GM23248 (cell line): ENCODE data around the gene SGCG.

Experiments
- EZH2 ChIP-seq: fragments of 200-600 bp; sonication (generic); IDR thresholded peaks from 2 replicates; pipeline ENCODE4 v1.6.1; 2018; ENCODE audit warnings: antibody characterized with exemption, mild to moderate bottlenecking; ENCODE audit not compliant: insufficient read depth, poor library complexity, severe bottlenecking
- EZH2phosphoT487 ChIP-seq: fragments of 200-600 bp; sonication (generic); IDR thresholded peaks from 2 replicates; pipeline ENCODE4 v1.6.1; 2018; ENCODE audit warnings: antibody characterized with exemption, moderate library complexity, mild to moderate bottlenecking, low read depth; ENCODE audit not compliant: insufficient read depth

- TF ChIP-seq EZH2 (no peak), EZH2phosphoT487 (no peak)
Measured at GRCh38 chr13:23157781-23158180, 23.0 kb upstream of the SGCG start.
